Panc1 (cell line): ENCODE data around the gene KAT6B. TPM values are rescaled to one million over a fixed set of nuclear protein-coding genes. Genes with fewer than 3 reads are reported as not detected.

Experiments used
- ATAC-seq: fragments of 200-7000 bp; cut with Tn5 transposase; 2 replicates; pipeline ENCODE4 v1.9.1; 2020; ENCODE audit warnings: mild to moderate bottlenecking, moderate library complexity
- BruUV-seq: library from RNA; stranded (reverse); fragments of 400-500 nt; replicated peaks from 2 replicates; lab custom pipeline; 2021; lab: Mats Ljungman, UMichigan
- CTCF ChIA-PET: fragments of 300-600 bp; sonication (Branson Sonifier 250); formaldehyde crosslinking; loops from one replicate; lab custom pipeline; 2022; ENCODE audit warnings: antibody characterized with exemption; lab: Charles Lee
- POLR2A ChIA-PET: fragments of 300-600 bp; sonication (Branson Sonifier 250); formaldehyde crosslinking; loops from one replicate; lab custom pipeline; 2022; ENCODE audit warnings: antibody characterized with exemption; lab: Charles Lee
- DNase-seq: peaks from one replicate; pipeline ENCODE4 v3.0.0-alpha.2; 2010; ENCODE audit warnings: low read depth, low spot score
- H3K27ac ChIP-seq: 2 replicates; pipeline ENCODE4 v1.5.1; 2011; ENCODE audit warnings: mild to moderate bottlenecking, low read length, inconsistent platforms
- H3K27me3 ChIP-seq: fragments of 200-500 bp; sonication (Bioruptor generic); 2 replicates; pipeline ENCODE4 v1.6.0; 2014; ENCODE audit warnings: low read length, inconsistent platforms; ENCODE audit not compliant: control insufficient read depth, insufficient read depth
- H3K36me3 ChIP-seq: fragments of 200-500 bp; sonication (Bioruptor generic); 2 replicates; pipeline ENCODE4 v1.5.1; 2014; ENCODE audit warnings: inconsistent platforms, mild to moderate bottlenecking, low read length, moderate library complexity; ENCODE audit not compliant: control insufficient read depth, insufficient read depth
- H3K4me1 ChIP-seq: 2 replicates; pipeline ENCODE4 v1.5.1; 2011; ENCODE audit warnings: inconsistent platforms, mild to moderate bottlenecking, low read length, moderate library complexity; ENCODE audit not compliant: control insufficient read depth, insufficient read depth
- H3K4me3 ChIP-seq, 2 experiments: 2 replicates each; pipeline ENCODE4 v1.5.1; 2011 to 2012; ENCODE audit warnings: low read depth in 2 of 2, low read length in 2 of 2, mild to moderate bottlenecking in 2 of 2, inconsistent platforms in 1 of 2, moderate library complexity in 1 of 2
- H3K9me3 ChIP-seq: fragments of 200-500 bp; sonication (Bioruptor generic); 2 replicates; pipeline ENCODE4 v1.5.1; 2014; ENCODE audit warnings: low read depth, mild to moderate bottlenecking, inconsistent platforms, low read length, moderate library complexity; ENCODE audit not compliant: control insufficient read depth, insufficient read depth
- POLR2AphosphoS5 ChIP-seq: IDR thresholded peaks from 2 replicates; pipeline ENCODE4 v1.6.1; 2012; ENCODE audit warnings: mild to moderate bottlenecking, low read depth, low read length, moderate library complexity
- SIN3A ChIP-seq: IDR thresholded peaks from 2 replicates; pipeline ENCODE4 v1.6.1; 2012; ENCODE audit warnings: low read depth, mild to moderate bottlenecking, low read length, moderate library complexity, borderline replicate concordance; ENCODE audit not compliant: insufficient read depth
- TCF7L2 ChIP-seq: IDR thresholded peaks from 2 replicates; pipeline ENCODE4 v1.6.1; 2011; ENCODE audit warnings: mild to moderate bottlenecking, low read depth, low read length, inconsistent platforms
- in situ Hi-C: cut with HindIII; loops from 2 replicates; pipeline ENCODE4 v1.10.0; 2016; ENCODE audit warnings: low sequenced_read_pairs, low pct_unique_long_range_greater_than_20kb
- intact Hi-C: fragments of 100-400 bp; cut with micrococcal nuclease; formaldehyde crosslinking; loops from one replicate; pipeline ENCODE4 v1.10.0; 2022; ENCODE audit not compliant: unreplicated experiment
- total RNA-seq: library from RNA; stranded (reverse); gene quantifications from one replicate; pipeline ENCODE4 v1.2.1, GENCODE V29; 2021; ENCODE audit not compliant: unreplicated experiment
- TF ChIP-seq, protein P1 (sequence below), 2 experiments: IDR thresholded peaks; 2 replicates each; pipeline ENCODE4 v1.6.1; 2011 to 2012; ENCODE audit warnings: low read depth in 2 of 2, control low read depth in 1 of 2, low read length in 1 of 2, mild to moderate bottlenecking in 1 of 2, moderate library complexity in 1 of 2; ENCODE audit not compliant: insufficient read depth in 1 of 2
- TF ChIP-seq, protein P2 (sequence below): fragments of 450-650 bp; IDR thresholded peaks from 2 replicates; pipeline ENCODE4 v1.5.1; 2017; ENCODE audit warnings: mild to moderate bottlenecking

Gene KAT6B
- total RNA-seq, 1 experiment from 2014 or later: 31.1 TPM

DNA sequence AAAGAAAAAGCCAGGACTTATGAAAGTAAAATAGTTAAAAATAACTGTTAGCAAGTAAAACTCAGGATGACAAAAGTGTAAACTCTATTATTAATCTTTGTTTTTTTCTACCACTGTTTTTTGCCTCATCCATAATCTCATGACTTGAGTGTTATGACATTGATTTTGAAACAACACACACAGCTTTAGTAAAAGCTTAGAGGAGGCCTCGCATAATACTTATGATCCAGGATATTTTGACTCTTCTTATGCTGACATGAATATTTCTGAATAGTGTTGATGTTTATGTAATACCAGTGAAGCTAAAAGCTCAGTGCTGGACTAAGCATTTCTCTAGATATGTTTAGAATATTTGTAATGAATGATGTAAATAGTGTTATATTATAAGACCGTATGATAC, 10.5 kb downstream of the KAT6B start:
- Histone ChIP-seq H3K27me3 (no peaks in the 10 kb centered on the region), H3K4me3 (no peak overlapping the region), H3K27ac (no peak overlapping the region), H3K4me1 (peaks cover 3% of the 10 kb centered on the region; the same call in 1 of the 2 replicates), H3K36me3 (no peaks in the 10 kb centered on the region), H3K9me3 (no peaks in the 10 kb centered on the region)
- ChIA-PET POLR2A (no interaction called here), CTCF (no interaction called here)
- no TSS peak for BruUV-seq
- in situ Hi-C loops (no loop called here), intact Hi-C loops (no loop called here)
- TF ChIP-seq, protein P1, sequence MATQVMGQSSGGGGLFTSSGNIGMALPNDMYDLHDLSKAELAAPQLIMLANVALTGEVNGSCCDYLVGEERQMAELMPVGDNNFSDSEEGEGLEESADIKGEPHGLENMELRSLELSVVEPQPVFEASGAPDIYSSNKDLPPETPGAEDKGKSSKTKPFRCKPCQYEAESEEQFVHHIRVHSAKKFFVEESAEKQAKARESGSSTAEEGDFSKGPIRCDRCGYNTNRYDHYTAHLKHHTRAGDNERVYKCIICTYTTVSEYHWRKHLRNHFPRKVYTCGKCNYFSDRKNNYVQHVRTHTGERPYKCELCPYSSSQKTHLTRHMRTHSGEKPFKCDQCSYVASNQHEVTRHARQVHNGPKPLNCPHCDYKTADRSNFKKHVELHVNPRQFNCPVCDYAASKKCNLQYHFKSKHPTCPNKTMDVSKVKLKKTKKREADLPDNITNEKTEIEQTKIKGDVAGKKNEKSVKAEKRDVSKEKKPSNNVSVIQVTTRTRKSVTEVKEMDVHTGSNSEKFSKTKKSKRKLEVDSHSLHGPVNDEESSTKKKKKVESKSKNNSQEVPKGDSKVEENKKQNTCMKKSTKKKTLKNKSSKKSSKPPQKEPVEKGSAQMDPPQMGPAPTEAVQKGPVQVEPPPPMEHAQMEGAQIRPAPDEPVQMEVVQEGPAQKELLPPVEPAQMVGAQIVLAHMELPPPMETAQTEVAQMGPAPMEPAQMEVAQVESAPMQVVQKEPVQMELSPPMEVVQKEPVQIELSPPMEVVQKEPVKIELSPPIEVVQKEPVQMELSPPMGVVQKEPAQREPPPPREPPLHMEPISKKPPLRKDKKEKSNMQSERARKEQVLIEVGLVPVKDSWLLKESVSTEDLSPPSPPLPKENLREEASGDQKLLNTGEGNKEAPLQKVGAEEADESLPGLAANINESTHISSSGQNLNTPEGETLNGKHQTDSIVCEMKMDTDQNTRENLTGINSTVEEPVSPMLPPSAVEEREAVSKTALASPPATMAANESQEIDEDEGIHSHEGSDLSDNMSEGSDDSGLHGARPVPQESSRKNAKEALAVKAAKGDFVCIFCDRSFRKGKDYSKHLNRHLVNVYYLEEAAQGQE (IDR thresholded peaks at IDR 0.05; ENCODE audit: insufficient read depth in 1 of 2, low read depth in 2 of 2, low read length in 1 of 2): no peak
- no peak for TF ChIP-seq SIN3A
- no peak for ATAC-seq
- DNase-seq: no peak

DNA sequence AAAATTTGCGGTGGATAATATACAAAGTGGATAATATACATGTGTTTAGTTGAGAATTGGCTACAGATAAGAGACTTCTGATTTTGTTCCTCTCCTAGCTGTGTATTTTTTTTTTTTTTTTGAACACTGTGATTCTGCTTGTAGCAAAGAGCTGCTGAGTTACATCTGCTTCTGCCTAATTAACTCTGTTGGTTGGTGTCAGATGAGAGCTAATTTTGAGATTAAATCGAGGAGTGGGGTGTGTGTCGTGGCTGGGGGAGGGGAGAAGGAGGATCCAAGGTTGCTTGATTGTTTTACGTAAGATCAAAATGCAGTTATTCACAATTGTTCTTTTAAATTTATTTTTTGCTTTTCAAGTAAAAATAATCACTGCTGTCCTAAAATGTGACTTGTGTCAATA, 11.3 kb downstream of the KAT6B start:
- POLR2A ChIA-PET: interaction anchor here (0.6 kb wide), 1 partner anchor 11 kb away, joined by 3 read pairs; no protein-coding TSS in a partner anchor

More for the DNA sequence above, 11.3 kb downstream of the KAT6B start:
- Histone ChIP-seq H3K9me3 (no peaks in the 10 kb centered on the region), H3K4me1 (peaks cover 3% of the 10 kb centered on the region; the same call in 1 of the 2 replicates), H3K4me3 (no peak overlapping the region), H3K27me3 (no peaks in the 10 kb centered on the region), H3K27ac (no peak overlapping the region), H3K36me3 (no peaks in the 10 kb centered on the region)
- BruUV-seq: no TSS peak
- CTCF ChIA-PET: interaction anchor here (0.6 to 0.7 kb wide), 2 partner anchors 217 to 307 kb away, joined by 3 read pairs; no protein-coding TSS in a partner anchor
- DNase-seq (no peak), ATAC-seq (no peak)
- in situ Hi-C loops (no loop called here), intact Hi-C loops (no loop called here)
- TF ChIP-seq TCF7L2 (no peak), POLR2AphosphoS5 (no peak), SIN3A (no peak)
- TF ChIP-seq, protein P1 (IDR thresholded peaks at IDR 0.05; ENCODE audit: insufficient read depth in 1 of 2, low read depth in 2 of 2, low read length in 1 of 2): no peak
- TF ChIP-seq, protein P2, sequence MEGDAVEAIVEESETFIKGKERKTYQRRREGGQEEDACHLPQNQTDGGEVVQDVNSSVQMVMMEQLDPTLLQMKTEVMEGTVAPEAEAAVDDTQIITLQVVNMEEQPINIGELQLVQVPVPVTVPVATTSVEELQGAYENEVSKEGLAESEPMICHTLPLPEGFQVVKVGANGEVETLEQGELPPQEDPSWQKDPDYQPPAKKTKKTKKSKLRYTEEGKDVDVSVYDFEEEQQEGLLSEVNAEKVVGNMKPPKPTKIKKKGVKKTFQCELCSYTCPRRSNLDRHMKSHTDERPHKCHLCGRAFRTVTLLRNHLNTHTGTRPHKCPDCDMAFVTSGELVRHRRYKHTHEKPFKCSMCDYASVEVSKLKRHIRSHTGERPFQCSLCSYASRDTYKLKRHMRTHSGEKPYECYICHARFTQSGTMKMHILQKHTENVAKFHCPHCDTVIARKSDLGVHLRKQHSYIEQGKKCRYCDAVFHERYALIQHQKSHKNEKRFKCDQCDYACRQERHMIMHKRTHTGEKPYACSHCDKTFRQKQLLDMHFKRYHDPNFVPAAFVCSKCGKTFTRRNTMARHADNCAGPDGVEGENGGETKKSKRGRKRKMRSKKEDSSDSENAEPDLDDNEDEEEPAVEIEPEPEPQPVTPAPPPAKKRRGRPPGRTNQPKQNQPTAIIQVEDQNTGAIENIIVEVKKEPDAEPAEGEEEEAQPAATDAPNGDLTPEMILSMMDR: no peak
